K562 (cell line): ENCODE data around the gene CDH1. TPM values are rescaled to one million over a fixed set of nuclear protein-coding genes. Genes with fewer than 3 reads are reported as not detected.

Experiments used
- ATAC-seq: fragments of 200-7000 bp; cut with Tn5 transposase; 3 replicates; pipeline ENCODE4 v1.9.1; 2020; ENCODE audit warnings: moderate library complexity
- BruUV-seq: library from RNA; stranded (reverse); fragments of 400-500 nt; replicated peaks from 2 replicates; lab custom pipeline; 2021; lab: Mats Ljungman, UMichigan
- CTCF ChIA-PET: fragments of 300-600 bp; formaldehyde crosslinking; extraction: SDS; loops from one replicate; lab custom pipeline; 2021; ENCODE audit warnings: low intra/inter-chr PET ratio; lab: Yijun Ruan, JAX
- POLR2A ChIA-PET: fragments of 300-600, 350-650 bp; sonication (Branson Sonifier 250); formaldehyde crosslinking; extraction: SDS; loops from one replicate; lab custom pipeline; 2021; ENCODE audit warnings: antibody characterized with exemption, inconsistent platforms; lab: Yijun Ruan, JAX
- DNase-seq, 4 experiments: peaks; one replicate each; pipeline versions ENCODE4 v3.0.0 to v3.0.0-alpha.2; 2011 to 2018; ENCODE audit warnings: low spot score in 3 of 4, mixed read lengths in 3 of 4; ENCODE audit errors: extremely low read depth in 1 of 4
- FAIRE-seq: peaks from 2 replicates; lab custom pipeline; 2011; peaks lifted over from hg19 to GRCh38; lab: Jason Lieb, UNC
- H2AFZ ChIP-seq: 2 replicates; pipeline ENCODE4 v1.6.0; 2011; ENCODE audit warnings: low read depth, low read length, control low read depth, inconsistent platforms
- H3K27ac ChIP-seq: fragments of 200-600 bp; 3 replicates; pipeline ENCODE4 v1.8.0; 2011; ENCODE audit warnings: low read depth, mild to moderate bottlenecking, control low read depth, inconsistent platforms, low read length, moderate library complexity, mixed read lengths; ENCODE audit errors: extremely low read depth
- H3K27me3 ChIP-seq, 2 experiments: fragments of 300-600 bp in 1 of 2; 2 replicates in 1 of 2; 3 replicates in 1 of 2; pipeline versions ENCODE4 v1.6.0 to v1.8.0; 2011; ENCODE audit warnings: inconsistent platforms in 2 of 2, low read length in 2 of 2, mild to moderate bottlenecking in 1 of 2, mixed read lengths in 1 of 2, moderate library complexity in 1 of 2; ENCODE audit not compliant: control insufficient read depth in 2 of 2, insufficient read depth in 2 of 2
- H3K36me3 ChIP-seq: fragments of 300-600 bp; 3 replicates; pipeline ENCODE4 v1.8.0; 2011; ENCODE audit warnings: mild to moderate bottlenecking, low read length, inconsistent platforms; ENCODE audit not compliant: control insufficient read depth, insufficient read depth
- H3K4me1 ChIP-seq, 2 experiments: fragments of 200-600 bp in 1 of 2; replicated peaks in 1 of 2; 2 replicates in 1 of 2; 3 replicates in 1 of 2; pipeline versions ENCODE4 v1.5.1 to v1.8.0; 2011; ENCODE audit warnings: inconsistent platforms in 2 of 2, low read length in 2 of 2, mild to moderate bottlenecking in 1 of 2, mixed read lengths in 1 of 2, moderate library complexity in 1 of 2; ENCODE audit not compliant: control insufficient read depth in 2 of 2, insufficient read depth in 2 of 2
- H3K4me2 ChIP-seq: 2 replicates; pipeline ENCODE4 v1.6.1; 2011; ENCODE audit warnings: low read length, control low read depth, inconsistent platforms, mixed read lengths; ENCODE audit not compliant: insufficient read depth
- H3K4me3 ChIP-seq: fragments of 200-600 bp; sonication (generic), shearing (Covaris generic); 2 replicates; pipeline ENCODE4 v1.5.1; 2016; ENCODE audit warnings: control low read depth, inconsistent platforms
- H3K79me2 ChIP-seq: fragments of 200-600 bp; 3 replicates; pipeline ENCODE4 v1.8.0; 2011; ENCODE audit warnings: low read length, inconsistent platforms; ENCODE audit not compliant: control insufficient read depth, insufficient read depth
- H3K9ac ChIP-seq, 2 experiments: 2 replicates each; pipeline versions ENCODE4 v1.6.0 to v1.6.1; 2011; ENCODE audit warnings: low read depth in 2 of 2, low read length in 2 of 2, control low read depth in 1 of 2, inconsistent platforms in 1 of 2, mild to moderate bottlenecking in 1 of 2, mixed read lengths in 1 of 2; ENCODE audit not compliant: insufficient read depth in 1 of 2
- H3K9me1 ChIP-seq: one replicate; pipeline ENCODE4 v1.6.0; 2011; ENCODE audit warnings: inconsistent platforms, mild to moderate bottlenecking, low read length, moderate library complexity; ENCODE audit not compliant: control insufficient read depth, insufficient read depth
- H3K9me3 ChIP-seq: replicated peaks from 2 replicates; pipeline ENCODE4 v1.5.1; 2011; ENCODE audit warnings: low read depth, low read length, inconsistent platforms; ENCODE audit not compliant: control insufficient read depth, insufficient read depth
- H4K20me1 ChIP-seq: replicated peaks from 2 replicates; pipeline ENCODE4 v1.6.1; 2011; ENCODE audit warnings: low read length, inconsistent platforms, mixed read lengths; ENCODE audit not compliant: control insufficient read depth, insufficient read depth
- CBX8 ChIP-seq: fragments of 200-600 bp; sonication (generic); IDR thresholded peaks from 2 replicates; pipeline ENCODE4 v1.6.1; 2012; ENCODE audit warnings: borderline replicate concordance, mixed run types, low read depth, mild to moderate bottlenecking, moderate library complexity, mixed read lengths, low read length, control low read depth, inconsistent platforms; ENCODE audit not compliant: poor library complexity, severe bottlenecking; ENCODE audit errors: extremely low read depth
- EGR1 ChIP-seq: fragments of 450-650 bp; conservative IDR thresholded peaks from 2 replicates; pipeline ENCODE4 v1.6.1; 2017; ENCODE audit warnings: mild to moderate bottlenecking
- GABPB2 ChIP-seq: fragments of 250-450 bp; sonication (Bioruptor Pico); conservative IDR thresholded peaks from 2 replicates; pipeline ENCODE4 v1.5.1; 2021; ENCODE audit warnings: mild to moderate bottlenecking
- HDAC1 ChIP-seq, 2 experiments: fragments of 450-650 bp; IDR thresholded peaks; 2 replicates each; pipeline ENCODE4 v1.6.1; 2016 to 2017; ENCODE audit warnings: inconsistent platforms in 1 of 2, mild to moderate bottlenecking in 1 of 2, moderate library complexity in 1 of 2
- JUN ChIP-seq, 2 experiments: sonication (generic) in 1 of 2; formaldehyde crosslinking in 1 of 2; IDR thresholded peaks; 2 replicates each; pipeline versions ENCODE4 v1.6.1 to v1.8.0; 2012 to 2022; ENCODE audit warnings: borderline replicate concordance in 2 of 2, mild to moderate bottlenecking in 2 of 2, improper control_type of control experiment in 1 of 2, low read depth in 1 of 2, low read length in 1 of 2, missing genetic modification reagents in 1 of 2
- MED1 ChIP-seq: sonication (generic); formaldehyde crosslinking; IDR thresholded peaks from 2 replicates; pipeline ENCODE4 v1.8.1; 2023; ENCODE audit warnings: missing genetic modification reagents, borderline replicate concordance
- SMAD1 ChIP-seq: fragments of 150-350 bp; IDR thresholded peaks from 2 replicates; pipeline ENCODE4 v1.6.1; 2014; ENCODE audit warnings: low read length, low read depth; ENCODE audit not compliant: partially characterized antibody
- ZKSCAN3 ChIP-seq: fragments of 250-450 bp; sonication (Bioruptor Pico); IDR thresholded peaks from 2 replicates; pipeline ENCODE4 v1.4.0; 2020
- ZNF444 ChIP-seq: fragments of 250-450 bp; sonication (Bioruptor Pico); IDR thresholded peaks from 2 replicates; pipeline ENCODE4 v1.4.0; 2020; ENCODE audit warnings: mild to moderate bottlenecking, moderate library complexity
- WGBS: fragments of 100-300 bp; shearing (Covaris generic); methylation state at CpG from one replicate; pipeline ENCODE4 v1.1.6; 2016; ENCODE audit warnings: low coverage, mixed read lengths; ENCODE audit not compliant: insufficient coverage; ENCODE audit errors: missing lambda C conversion rate; 5-methylcytosine and 5-hydroxymethylcytosine counted together
- in situ Hi-C: fragments of 300-500 bp; cut with MboI; formaldehyde crosslinking; loops from 4 replicates; pipeline ENCODE4 v1.15.0; 2018; ENCODE audit warnings: inconsistent platforms, mixed read lengths
- intact Hi-C: fragments of 100-400 bp; cut with micrococcal nuclease; formaldehyde crosslinking; loops from 2 replicates; pipeline ENCODE4 v1.14.2; 2022
- polyA plus RNA-seq, 8 experiments: library from polyadenylated mRNA; depleted of rRNA in 4 of 8; stranded (reverse) in 5 of 8; unstranded in 3 of 8; fragments of >200 nt; fragmentation: Nextera tagmentation in 2 of 8; fragmentation: Illumina TruSeq in 1 of 8; extraction: Ambion mirVana in 2 of 8; extraction: Trizol in 1 of 8; gene quantifications; 2 replicates each; pipeline versions ENCODE4 v1.2.1 to v1.2.3, GENCODE V29; 2011 to 2014; ENCODE audit warnings: inconsistent platforms in 1 of 8, missing spikeins in 1 of 8
- total RNA-seq, 7 experiments: library from RNA; depleted of rRNA in 6 of 7; stranded (reverse); fragments of >200 nt in 6 of 7; fragmentation: Illumina TruSeq in 2 of 7; extraction: Trizol in 2 of 7; gene quantifications; 2 replicates each; pipeline versions ENCODE4 v1.2.1 to v1.2.3, GENCODE V29; 2011 to 2021; ENCODE audit warnings: low replicate concordance in 1 of 7
- TF ChIP-seq, protein P1 (sequence below), 2 experiments: fragments of 450-650 bp in 1 of 2; sonication (generic) in 1 of 2; formaldehyde crosslinking in 1 of 2; IDR thresholded peaks in 1 of 2; conservative IDR thresholded peaks in 1 of 2; 2 replicates each; pipeline versions ENCODE4 v1.6.1 to v1.8.1; 2016 to 2023; ENCODE audit warnings: mild to moderate bottlenecking in 2 of 2, moderate library complexity in 2 of 2, inconsistent platforms in 1 of 2, missing genetic modification reagents in 1 of 2
- TF ChIP-seq, protein P2 (sequence below): IDR thresholded peaks from 2 replicates; pipeline ENCODE4 v1.6.1; 2012; ENCODE audit warnings: low read depth, low read length, improper control_type of control experiment, borderline replicate concordance
- TF ChIP-seq, protein P3 (sequence below): fragments of 450-650 bp; IDR thresholded peaks from 2 replicates; pipeline ENCODE4 v1.6.1; 2016
- TF ChIP-seq, protein P4 (sequence below): sonication (generic); formaldehyde crosslinking; IDR thresholded peaks from 2 replicates; pipeline ENCODE4 v1.8.1; 2022; ENCODE audit warnings: missing genetic modification reagents

Gene CDH1
- total and polyA plus RNA-seq, 9 of the 15 experiments (the other 6 are each of a cell fraction or from before 2014, with no cell fraction given) = 0.01 to 0.69 TPM; not detected in 7

DNA sequence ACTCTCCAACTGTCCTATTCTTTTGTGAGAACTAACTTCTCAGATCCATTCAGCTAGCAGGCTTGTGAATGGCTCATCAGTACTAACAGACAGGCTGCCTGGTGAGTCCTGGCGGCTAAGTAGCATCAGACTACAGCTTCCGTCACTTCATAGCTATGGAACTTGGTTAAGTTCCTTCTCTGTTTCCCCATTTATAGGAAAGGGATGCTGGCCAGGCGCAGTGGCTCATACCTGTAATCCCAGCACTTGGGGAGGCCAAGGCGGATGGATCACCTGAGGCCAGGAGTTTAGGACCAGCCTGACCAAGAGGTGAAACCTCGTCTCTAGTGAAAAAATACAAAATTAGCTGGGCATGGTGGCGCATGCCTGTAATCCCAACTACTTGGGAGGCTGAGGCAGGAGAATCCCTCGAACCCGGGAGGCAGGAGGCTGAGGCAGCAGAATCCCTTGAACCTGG, 56.3 kb downstream of the CDH1 start (continued):
- TF ChIP-seq CBX8 (no peak), ZKSCAN3 (CRISPR knock-in tag) (no peak), ZNF444 (CRISPR knock-in tag) (no peak), GABPB2 (no peak)
- TF ChIP-seq, protein P1, sequence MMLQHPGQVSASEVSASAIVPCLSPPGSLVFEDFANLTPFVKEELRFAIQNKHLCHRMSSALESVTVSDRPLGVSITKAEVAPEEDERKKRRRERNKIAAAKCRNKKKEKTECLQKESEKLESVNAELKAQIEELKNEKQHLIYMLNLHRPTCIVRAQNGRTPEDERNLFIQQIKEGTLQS (IDR thresholded peaks at IDR 0.05) = no peak
- TF ChIP-seq, protein P1 (CRISPR knock-in tag; conservative IDR thresholded peaks at IDR 0.05) = no peak

DNA sequence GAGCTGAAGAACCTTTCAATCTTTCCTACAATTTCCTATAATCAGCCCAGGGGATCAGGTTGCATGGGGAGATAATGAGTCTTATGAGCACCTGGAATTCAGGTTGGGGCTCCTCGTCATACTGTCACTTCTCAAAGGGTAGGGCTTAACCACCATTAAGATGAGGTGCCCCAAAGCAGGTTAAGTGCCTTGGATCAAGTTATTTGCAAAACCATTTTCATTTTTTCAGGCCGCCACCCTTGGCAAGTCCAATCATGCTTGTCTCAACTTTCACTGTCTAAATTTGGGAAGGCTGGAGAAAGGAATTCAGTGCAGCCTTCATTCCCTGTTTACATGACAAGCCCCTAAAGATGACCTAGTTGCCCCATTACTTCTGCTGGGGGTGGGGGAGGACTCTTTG, 61.3 kb downstream of the CDH1 start:
- H3K79me2 ChIP-seq = no peaks in the 10 kb centered on the region
- no peak overlapping the region for H3K4me2 ChIP-seq
- H3K9ac ChIP-seq = no peak overlapping the region
- 23% methylated on average over 2 of the region's 2 CpGs for WGBS
- H3K9me1 ChIP-seq = no peaks in the 10 kb centered on the region
- no peak overlapping the region for H3K4me3 ChIP-seq
- ChIA-PET CTCF (interaction anchor here (4.7 kb wide), 1 partner anchor 93 kb away, joined by 60 read pairs; no protein-coding TSS in a partner anchor), POLR2A (interaction anchor here (0.6 kb wide), 1 partner anchor 71 kb away, joined by 4 read pairs; no protein-coding TSS in a partner anchor)
- no peaks in the 10 kb centered on the region for H3K36me3 ChIP-seq
- H2AFZ ChIP-seq = no peak overlapping the region
- in situ Hi-C loops = loop anchor here (10.0 kb wide), 1 partner anchor 274 kb away; no protein-coding TSS in a partner anchor
- FAIRE-seq (no peak), ATAC-seq (no peak), DNase-seq (no peak)
- no TSS peak for BruUV-seq
- H3K27me3 ChIP-seq = peaks cover 0 to 8% of the 10 kb centered on the region in 2 experiments; a peak in 2 of 5 replicates
- H3K9me3 ChIP-seq = no peaks in the 10 kb centered on the region
- H3K4me1 ChIP-seq = peaks cover 0 to under 1% of the 10 kb centered on the region in 2 experiments; a peak in 2 of 5 replicates
- H4K20me1 ChIP-seq = peaks cover 3% of the 10 kb centered on the region; the same call in 1 of the 2 replicates
- intact Hi-C loops = no loop called here
- H3K27ac ChIP-seq = no peak overlapping the region
- TF ChIP-seq EGR1 (no peak), SMAD1 (no peak), JUN (IDR thresholded peaks at IDR 0.05; ENCODE audit: borderline replicate concordance, low read depth, low read length) (no peak), JUN (CRISPR knock-in tag; IDR thresholded peaks at IDR 0.05; ENCODE audit: borderline replicate concordance) (no peak), HDAC1 (IDR thresholded peaks at IDR 0.05) (no peak), MED1 (CRISPR knock-in tag) (no peak)
- TF ChIP-seq, protein P2, sequence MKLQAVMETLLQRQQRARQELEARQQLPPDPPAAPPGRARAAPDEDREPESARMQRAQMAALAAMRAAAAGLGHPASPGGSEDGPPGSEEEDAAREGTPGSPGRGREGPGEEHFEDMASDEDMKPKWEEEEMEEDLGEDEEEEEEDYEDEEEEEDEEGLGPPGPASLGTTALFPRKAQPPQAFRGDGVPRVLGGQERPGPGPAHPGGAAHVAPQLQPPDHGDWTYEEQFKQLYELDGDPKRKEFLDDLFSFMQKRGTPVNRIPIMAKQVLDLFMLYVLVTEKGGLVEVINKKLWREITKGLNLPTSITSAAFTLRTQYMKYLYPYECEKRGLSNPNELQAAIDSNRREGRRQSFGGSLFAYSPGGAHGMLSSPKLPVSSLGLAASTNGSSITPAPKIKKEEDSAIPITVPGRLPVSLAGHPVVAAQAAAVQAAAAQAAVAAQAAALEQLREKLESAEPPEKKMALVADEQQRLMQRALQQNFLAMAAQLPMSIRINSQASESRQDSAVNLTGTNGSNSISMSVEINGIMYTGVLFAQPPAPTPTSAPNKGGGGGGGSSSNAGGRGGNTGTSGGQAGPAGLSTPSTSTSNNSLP = no peak
- TF ChIP-seq, protein P3, sequence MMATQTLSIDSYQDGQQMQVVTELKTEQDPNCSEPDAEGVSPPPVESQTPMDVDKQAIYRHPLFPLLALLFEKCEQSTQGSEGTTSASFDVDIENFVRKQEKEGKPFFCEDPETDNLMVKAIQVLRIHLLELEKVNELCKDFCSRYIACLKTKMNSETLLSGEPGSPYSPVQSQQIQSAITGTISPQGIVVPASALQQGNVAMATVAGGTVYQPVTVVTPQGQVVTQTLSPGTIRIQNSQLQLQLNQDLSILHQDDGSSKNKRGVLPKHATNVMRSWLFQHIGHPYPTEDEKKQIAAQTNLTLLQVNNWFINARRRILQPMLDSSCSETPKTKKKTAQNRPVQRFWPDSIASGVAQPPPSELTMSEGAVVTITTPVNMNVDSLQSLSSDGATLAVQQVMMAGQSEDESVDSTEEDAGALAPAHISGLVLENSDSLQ = no peak
- TF ChIP-seq, protein P4, sequence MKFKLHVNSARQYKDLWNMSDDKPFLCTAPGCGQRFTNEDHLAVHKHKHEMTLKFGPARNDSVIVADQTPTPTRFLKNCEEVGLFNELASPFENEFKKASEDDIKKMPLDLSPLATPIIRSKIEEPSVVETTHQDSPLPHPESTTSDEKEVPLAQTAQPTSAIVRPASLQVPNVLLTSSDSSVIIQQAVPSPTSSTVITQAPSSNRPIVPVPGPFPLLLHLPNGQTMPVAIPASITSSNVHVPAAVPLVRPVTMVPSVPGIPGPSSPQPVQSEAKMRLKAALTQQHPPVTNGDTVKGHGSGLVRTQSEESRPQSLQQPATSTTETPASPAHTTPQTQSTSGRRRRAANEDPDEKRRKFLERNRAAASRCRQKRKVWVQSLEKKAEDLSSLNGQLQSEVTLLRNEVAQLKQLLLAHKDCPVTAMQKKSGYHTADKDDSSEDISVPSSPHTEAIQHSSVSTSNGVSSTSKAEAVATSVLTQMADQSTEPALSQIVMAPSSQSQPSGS (CRISPR knock-in tag) = no peak
